Endometrial microvascular endothelial cells (primary cell): ENCODE data around the gene SPARC. TPM values are rescaled to one million over a fixed set of nuclear protein-coding genes. Genes with fewer than 3 reads are reported as not detected.
"Not testable (repeated sequence)": the region's sequence is repeated elsewhere in the genome, so short reads cannot be mapped to it uniquely, and the experiment has no call there.

Source experiments
- in situ Hi-C: cut with HindIII; loops from 2 replicates; pipeline ENCODE4 v1.10.0; 2017; ENCODE audit warnings: low sequenced_read_pairs, low pct_unique_long_range_greater_than_20kb; ENCODE audit errors: inconsistent ontology term
- total RNA-seq: library from RNA; depleted of rRNA; stranded (reverse); fragments of >200 nt; gene quantifications from one replicate; pipeline ENCODE4 v1.2.3, GENCODE V29; 2015; ENCODE audit errors: inconsistent ontology term

Gene SPARC
- total RNA-seq, 1 donor from 2014 or later = 1,193 TPM

DNA sequence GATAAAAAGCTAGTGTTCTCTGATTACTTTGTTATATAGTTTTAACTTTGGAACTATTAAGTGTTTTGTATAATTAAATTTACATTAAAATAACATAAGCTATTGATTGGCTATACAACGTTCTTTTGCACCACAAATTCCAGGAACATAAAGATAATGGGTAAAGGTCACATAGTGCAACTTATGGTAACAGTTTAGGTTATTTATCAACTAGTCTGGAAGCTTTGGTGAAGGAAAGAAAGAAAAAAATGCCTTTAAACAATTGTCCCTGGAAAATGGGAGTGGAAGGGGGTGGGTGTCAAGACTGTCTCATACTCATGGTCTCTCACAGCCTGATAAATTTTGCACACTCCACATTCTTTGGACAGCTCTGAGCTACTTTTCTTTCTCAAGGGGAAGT lies 17.1 kb upstream of the SPARC start:
- in situ Hi-C loops = no loop called here

DNA sequence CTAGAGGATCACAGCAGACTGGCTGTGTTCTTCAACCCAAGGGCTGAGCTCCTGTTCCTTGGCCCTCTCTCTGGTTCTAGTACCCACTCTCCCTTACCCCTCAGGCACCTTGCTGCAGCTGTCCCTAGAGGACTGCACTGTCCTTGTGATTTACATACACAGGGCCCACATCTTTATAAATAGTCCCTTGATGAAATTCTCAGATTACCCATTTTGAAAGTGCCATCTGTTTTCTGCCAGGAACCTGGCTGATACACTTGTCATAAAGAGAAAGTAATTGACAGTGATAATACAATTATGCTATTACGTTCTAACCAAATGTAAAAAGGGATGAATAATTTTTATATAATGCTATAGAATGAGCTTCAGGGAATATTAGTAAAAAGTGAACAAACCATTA lies 16.5 kb upstream of the SPARC start:
- in situ Hi-C loops = no loop called here

DNA sequence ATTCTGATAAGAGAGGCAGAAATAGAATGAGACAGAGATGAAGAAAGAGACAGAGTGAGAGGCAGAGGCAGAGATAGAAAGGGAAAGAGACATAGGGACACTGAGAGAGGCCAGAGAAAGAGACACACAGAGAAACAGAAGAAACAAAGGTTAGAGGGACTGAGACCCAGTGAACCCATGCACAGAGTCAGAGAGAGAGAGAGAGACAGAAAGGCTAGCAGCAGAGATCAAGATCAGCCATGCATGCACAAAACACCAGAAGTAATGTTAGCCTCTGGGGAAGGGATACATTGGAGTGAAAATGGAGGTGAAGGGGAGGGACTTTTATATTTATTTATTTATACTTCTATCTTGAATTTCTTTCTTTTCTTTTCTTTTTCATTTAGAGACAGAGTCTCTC lies 14.1 kb upstream of the SPARC start:
- in situ Hi-C loops = no loop called here

DNA sequence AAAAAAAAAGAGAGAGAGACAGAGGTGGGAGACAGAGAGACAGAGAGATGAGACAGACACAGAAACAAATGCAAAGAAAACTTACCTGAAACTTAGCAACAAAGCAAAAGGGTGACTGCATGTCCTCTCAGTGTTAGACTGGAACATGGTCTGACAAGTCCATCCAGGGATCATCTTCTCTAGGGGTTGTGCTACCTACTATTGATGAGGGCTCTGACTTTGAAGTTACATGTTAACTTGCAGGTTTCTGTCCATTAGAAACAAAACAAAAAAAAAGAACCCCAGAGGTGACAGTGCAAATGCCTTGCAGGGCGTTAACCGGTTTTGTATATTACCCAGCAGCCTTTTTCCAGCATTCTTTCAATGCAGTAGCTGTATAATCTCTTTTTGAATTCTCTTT lies 13.6 kb upstream of the SPARC start:
- in situ Hi-C loops = no loop called here

DNA sequence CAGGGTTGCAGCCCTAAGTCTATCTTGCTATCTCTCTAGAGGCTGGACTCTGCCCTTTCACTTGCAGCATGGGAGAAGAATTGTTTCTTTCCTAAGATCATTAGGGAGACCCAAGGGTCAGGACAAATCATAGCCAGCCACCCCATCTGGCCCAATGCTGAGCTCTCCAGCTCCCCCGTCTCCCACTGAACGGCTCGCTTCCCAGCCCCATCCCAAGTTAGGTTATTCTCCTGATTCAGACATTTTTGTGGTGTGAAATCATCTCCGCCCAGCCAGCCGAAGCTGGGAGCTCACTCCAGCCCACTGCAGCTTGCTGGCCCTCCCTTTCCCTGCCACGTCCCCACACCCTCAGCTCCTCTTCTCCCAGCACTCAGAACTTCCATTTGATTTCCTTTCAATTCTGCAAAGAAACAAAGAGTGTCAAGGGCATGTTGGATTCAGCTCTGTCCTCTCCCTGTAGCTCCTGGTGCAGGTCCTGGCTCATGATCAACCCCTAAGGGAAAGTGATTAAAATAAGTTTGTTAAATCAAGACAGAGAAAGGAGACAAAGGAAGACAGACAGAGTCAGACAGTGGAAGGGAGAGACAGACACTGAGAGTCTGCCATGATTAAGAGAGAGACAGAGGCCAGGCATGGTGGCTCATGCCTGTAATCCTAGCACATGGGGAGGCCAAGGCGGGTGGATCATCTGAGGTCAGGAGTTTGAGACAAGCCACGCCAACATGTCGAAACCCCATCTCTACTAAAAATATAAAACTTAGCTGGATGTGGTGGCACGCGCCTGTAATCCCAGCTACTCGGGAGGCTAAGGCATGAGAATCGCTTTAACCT lies 12.6 kb upstream of the SPARC start:
- in situ Hi-C loops = no loop called here

DNA sequence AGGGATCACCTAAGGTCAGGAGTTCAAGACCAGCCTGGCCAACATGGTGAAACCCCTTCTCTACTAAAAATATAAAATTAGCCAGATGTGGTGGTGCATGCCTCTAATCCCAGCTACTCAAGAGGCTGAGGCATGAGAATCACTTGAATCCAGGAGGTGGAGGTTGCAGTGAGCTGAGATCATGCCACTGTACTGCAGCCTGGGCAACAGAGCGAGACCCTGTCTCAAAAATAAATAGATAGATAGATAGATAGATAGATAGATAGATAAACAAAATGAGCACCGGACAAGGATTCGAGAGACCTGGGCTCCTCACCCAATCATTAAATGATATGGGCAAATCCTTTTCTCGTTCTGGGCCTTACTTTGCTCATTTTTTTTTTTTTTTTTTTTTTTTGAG lies 11.4 kb upstream of the SPARC start:
- in situ Hi-C loops = not testable (repeated sequence)

DNA sequence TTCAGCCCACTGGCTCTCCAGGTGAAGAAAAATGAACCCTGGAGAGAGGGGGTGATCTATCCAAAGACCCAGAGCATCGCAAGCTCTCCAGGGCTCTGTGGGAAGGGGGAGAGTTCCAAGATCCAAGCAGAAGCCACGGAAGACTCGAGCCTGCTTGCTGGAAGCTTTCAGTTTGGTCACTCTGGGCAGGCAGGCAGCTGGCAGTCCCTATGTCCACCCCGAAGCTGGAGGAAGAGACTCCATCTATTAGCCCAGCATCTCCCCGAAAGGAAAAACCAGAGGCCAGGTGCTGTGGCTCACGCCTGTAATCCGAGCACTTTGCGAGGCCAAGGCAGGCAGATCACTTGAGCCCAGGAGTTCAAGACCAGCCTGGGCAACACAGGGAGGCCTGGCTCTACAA lies 10.7 kb upstream of the SPARC start:
- in situ Hi-C loops = no loop called here

DNA sequence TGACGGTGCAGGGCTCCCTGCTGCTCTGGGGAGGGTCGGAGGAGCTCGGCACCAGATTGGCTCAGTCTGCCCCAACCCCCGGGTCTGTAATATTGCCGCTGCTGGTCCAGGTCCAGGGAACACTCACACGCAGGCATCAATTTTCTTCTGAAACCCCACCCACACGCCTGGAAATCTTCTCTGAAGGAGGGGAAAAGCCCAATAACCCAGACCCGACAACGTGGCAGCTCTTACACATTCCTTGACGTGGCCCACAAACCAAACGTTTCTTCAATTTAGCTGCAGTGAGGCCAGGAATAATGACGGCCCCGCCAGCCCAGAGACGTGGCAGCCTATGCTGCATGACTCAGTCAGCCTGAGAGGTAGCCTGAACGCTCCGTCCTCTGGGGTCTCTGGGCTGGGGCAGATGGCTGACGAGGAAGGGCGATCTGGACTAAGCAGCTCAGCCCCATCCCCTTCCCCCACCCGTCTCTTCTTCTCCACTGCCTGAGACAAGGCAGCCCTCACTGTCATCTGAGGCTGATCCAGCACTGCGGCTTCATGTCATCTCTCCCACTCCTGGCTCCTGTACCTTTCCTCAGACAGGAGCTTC lies 9.9 kb upstream of the SPARC start:
- in situ Hi-C loops = no loop called here

DNA sequence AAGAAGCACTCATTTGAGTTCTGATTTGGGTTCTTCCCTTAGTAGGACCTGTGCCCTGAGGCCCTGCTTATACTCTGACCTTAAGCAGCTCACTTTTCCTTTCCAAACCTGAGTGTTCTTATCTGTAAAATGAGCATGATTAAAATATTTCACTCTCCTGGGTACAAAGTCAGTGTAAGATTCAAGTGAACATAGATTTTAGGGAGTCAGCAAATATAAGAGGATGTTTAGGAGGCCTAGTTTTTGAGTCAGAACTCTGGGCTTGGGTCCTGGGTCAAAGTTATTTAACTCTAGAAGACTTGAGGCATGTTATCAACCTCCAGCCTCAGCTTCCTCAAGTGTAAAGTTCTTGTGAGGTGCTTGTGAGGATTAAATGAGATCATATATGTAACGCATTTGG lies 8.7 kb upstream of the SPARC start:
- in situ Hi-C loops = no loop called here

DNA sequence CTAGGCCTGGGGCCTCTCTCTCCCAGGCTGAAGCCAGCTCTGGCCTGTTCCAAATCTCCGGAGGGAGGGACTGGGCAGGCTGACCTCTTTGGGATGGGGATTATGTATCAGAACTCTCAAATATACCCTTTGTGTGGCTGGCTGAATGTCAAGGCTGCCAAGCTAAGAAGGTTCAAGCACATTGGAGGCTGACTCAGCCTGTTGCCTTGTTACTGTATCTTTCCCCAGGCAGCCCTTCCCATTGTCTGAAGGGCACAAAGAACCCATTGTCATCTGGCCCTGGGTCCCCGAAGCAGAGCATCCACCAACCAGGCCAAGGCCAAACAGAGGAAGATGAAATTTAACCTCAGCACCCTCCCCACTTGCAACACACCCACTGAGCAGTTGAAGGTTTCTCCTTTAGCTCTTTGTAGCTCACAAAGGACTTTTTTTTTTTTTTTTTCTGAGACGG lies 7.3 kb upstream of the SPARC start:
- in situ Hi-C loops = no loop called here

DNA sequence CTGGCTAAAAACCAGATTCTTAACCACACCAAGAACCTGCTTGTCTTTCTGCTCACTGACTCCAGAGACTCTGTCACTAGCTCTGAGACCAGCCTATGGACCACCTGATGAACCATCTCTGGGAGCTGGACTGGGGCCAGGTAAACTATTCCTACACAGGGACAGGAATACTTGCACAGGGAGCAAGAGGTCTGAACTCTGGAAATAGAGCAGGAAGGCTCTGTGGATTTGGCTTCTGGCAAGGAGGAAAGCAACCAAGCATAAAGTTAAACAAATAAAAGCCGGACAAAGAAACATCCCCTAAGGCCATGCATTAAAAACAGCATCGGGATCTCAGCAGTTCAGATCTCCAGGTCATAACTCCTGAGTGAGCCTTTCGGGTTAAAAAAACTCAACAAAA lies 5.6 kb upstream of the SPARC start:
- in situ Hi-C loops = no loop called here

DNA sequence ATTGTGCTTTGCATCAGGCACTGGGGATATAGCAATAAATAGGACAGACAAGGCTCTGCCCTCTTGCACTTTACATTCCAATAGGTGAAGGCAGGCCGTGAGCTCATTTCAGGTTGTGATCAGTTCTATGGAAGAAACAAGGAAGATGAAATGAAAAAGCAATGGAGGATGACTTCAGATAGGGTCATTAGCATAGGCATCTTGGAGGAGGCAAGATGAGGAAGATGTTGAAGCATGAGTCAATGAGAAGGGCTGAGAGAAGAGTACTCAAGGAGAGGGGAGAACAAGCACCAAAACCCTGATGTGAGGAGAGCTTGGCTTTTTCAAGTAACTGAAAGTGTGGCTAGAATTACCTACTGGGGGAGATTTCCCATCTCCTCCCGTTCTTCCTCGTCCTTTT lies 5.0 kb upstream of the SPARC start:
- in situ Hi-C loops = no loop called here

DNA sequence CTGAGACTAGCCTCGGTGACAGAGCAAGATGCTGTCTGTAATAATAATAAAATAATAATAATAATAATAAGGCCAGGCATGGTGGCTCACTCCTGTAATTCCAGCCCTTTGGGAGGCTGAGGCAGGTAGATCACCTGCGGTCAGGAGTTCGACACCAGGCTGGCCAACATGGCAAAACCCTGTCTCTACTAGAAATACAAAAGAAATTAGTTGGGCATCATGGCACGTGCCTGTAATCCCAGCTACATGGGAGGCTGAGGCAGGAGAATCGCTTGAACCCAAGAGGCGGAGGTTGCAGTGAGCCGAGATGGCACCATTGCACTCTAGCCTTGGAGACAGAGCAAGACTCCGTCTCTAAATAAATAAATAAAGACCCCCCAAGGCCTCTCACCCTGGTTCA lies 2.9 kb upstream of the SPARC start:
- in situ Hi-C loops = not testable (repeated sequence)

DNA sequence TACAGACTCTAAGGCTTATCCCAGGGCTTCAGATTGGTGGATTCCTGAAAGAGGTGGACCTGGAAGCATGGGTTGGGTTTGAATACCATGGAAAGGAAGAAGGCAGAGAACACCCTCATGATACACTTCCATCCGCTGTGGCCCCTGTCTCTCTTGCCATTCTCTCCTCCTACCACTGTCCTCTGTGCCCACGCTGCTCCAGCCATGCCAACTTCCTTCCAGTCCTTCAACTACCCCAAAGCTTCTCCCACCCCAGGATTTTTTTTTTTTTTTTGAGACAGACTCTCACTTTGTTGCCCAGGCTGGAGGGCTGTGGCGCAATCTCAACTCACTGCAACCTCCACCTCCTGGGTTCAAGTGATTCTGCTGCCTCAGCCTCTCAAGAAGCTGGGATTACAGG lies 1.7 kb upstream of the SPARC start:
- in situ Hi-C loops = no loop called here

DNA sequence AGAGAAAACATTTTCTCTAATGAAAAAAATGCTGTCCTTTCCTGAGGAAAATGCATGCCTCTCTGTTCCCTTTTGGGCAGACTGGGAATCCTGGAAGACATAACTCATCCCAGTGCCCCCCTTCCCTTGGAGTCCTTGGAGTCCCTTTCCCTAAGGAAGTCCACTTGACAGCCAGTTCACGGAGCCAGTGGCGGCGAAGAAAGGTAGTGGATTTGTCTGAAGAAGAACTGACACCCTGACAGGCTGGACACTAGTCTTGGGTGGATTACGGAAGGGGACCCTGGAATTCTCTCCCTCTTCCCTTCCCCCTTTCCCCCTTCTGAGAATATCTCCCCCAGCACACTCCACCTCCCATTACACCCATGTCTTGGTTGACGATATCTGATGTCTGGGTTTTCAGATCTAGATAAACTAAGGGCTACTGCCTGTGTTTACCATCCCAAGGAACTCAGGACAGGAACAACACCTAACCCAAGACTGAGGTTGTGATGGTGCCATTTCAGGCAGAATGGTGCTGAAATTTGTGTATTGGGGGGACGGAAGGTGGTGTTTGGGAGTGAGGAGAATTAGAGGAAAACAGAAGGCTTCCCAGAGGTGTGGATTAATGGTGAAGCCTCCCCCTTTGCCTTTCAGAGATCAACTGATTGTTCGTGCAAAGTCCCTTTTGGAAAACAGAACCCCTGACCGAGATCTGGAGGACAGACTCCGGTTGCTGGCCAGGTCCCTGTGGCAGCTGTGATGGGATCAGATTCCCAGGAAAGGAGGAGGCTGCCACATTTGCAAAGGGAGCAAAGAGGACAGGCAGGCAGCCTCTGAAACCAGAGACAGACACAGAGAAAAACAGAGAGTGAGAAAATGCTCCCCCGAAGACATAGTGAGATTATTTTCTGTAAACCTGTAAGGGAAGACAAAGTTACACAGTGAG lies 704 bp downstream of the SPARC start:
- in situ Hi-C loops = no loop called here

DNA sequence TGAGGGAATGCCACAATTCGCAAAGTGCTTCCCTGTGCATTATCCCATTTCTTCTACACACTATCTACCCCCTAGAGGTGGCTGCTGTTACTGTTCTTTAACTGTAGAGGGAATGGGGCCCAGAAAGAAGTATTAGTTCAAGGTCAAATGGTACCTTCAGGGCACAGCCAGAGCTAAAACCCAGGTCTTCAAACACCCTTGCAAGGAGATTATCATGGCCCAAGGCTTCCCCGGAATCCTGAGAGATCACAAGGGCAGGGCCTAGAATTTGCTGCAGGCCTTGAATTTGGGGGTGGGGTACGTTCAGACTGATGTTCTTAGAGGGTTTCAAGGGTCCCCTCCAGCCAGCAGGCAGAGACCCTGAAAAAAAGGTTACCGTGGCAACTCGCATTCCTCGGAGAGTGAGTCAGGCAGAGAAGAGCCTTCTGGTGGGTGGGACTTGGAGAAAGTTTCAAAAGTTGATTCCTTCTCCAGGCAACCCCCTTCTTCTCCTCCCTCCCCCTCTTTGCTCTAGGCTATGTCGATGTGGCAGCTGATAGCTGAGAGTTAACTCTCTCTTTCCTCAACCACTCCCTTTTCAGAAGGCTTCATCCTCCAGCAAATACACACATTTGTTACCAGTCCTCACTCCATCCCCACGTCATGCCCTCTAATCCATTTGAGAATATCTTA lies 1.9 kb downstream of the SPARC start:
- in situ Hi-C loops = no loop called here

DNA sequence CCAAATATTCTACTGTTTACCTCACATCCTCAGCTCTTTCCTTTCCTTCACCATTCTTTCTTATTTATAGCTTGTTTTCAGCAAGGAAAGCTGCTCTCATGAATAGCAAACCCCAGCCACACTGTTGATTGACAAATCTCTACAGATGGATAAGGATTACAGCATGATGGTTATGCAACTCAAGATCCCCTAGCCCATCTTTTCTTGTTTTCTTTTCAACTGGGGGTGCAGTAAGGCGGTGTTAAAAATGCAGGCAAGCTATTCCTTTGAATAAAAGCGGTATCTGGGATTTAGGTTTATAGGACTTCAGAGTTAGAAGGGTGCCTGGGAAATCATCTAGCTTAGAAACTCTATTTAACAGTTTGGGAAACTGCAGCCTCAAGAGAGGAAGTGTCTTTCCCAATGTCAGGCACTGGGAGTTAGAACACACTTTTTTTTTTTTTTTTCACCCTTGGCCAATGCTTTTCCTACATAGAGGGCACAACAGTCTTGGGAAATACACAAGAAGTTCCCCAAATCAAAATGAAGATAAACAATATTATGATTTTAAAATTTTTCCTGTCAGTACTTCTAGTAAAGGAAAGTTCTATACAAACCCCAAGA lies 2.6 kb downstream of the SPARC start:
- in situ Hi-C loops = no loop called here

DNA sequence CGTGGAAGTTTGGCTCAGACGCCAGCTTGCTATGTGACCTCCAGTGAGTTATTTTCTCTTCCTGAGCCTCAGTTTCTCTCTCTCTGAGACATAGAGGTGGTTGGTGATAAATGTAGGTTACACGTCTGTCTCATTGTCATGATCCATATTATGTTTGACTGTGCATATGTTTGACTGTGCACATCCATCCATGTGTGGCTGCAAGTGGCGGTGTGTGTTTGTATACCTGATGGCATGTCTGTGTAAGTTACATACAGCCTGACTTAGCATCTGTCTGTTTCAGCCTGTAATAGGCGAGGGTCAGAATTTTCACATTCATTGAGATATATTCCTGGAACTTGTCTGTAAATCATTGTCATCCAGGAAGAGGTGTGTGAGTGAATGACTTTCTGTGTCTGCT lies 3.3 kb downstream of the SPARC start:
- in situ Hi-C loops = no loop called here
